ENCODE measurements around the gene PDCD4.

DNA sequence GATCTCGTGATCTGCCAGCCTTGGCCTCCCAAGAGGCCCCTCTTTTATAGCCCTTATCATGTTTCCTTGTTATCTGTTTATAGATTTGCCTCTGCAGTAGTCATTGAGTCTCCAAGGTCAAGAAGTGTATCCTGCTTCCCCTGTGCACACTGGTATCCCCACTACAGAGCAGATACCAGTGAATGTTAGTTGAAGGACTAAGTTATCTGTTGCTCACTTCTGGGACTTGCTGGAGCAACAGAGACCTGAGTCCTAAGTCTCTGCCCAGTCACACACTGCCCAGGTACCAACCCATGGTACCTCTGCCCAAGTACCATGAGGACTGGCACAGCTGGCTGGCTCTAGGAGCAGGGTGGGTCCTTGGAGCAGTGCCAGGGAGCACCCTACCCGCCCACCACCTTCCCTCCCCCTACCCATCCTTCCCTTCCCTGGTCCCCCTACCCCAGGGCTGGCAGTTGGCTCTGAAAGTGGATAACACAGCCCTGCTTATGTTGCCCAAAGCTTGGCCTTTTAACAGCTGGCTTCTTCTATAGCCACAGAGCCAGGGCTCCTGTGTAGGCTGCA, 26.5 kb upstream of the PDCD4 start:
- TF ChIP-seq, protein P1, sequence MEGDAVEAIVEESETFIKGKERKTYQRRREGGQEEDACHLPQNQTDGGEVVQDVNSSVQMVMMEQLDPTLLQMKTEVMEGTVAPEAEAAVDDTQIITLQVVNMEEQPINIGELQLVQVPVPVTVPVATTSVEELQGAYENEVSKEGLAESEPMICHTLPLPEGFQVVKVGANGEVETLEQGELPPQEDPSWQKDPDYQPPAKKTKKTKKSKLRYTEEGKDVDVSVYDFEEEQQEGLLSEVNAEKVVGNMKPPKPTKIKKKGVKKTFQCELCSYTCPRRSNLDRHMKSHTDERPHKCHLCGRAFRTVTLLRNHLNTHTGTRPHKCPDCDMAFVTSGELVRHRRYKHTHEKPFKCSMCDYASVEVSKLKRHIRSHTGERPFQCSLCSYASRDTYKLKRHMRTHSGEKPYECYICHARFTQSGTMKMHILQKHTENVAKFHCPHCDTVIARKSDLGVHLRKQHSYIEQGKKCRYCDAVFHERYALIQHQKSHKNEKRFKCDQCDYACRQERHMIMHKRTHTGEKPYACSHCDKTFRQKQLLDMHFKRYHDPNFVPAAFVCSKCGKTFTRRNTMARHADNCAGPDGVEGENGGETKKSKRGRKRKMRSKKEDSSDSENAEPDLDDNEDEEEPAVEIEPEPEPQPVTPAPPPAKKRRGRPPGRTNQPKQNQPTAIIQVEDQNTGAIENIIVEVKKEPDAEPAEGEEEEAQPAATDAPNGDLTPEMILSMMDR (conservative IDR thresholded peaks at IDR 0.05), result no peak
- TF ChIP-seq ZFX (IDR thresholded peaks at IDR 0.05), result no peak
